ENCODE measurements around the gene CEP89.

CEP89 gene

GRCh38 chr19:32862741-32863140, 109.0 kb downstream of the CEP89 start:
- H2AFZ ChIP-seq (ENCODE audit: low read length): no peak overlapping the region
- H3K4me3 ChIP-seq (ENCODE audit: low read length, poor library complexity, severe bottlenecking): no peak overlapping the region
- TF ChIP-seq CTCF (conservative IDR thresholded peaks at IDR 0.05; ENCODE audit: low read length) (no peak), EZH2phosphoT487 (IDR thresholded peaks at IDR 0.05; ENCODE audit: borderline replicate concordance) (no peak)
- H3K9me3 ChIP-seq (ENCODE audit: insufficient read depth, low read depth, low read length): no peaks in the 10 kb centered on the region
- no peaks in the 10 kb centered on the region for H3K4me1 ChIP-seq (ENCODE audit: insufficient read depth, low read length, poor library complexity, severe bottlenecking)
- no peaks in the 10 kb centered on the region for H3K36me3 ChIP-seq (ENCODE audit: insufficient read depth, low read length)
- H4K20me1 ChIP-seq (ENCODE audit: insufficient read depth, low read length, poor library complexity, severe bottlenecking): no peaks in the 10 kb centered on the region
- H3K9ac ChIP-seq (ENCODE audit: low read depth, low read length, poor library complexity, severe bottlenecking): no peak overlapping the region
- H3K79me2 ChIP-seq (ENCODE audit: insufficient read depth, low read length): no peaks in the 10 kb centered on the region
- H3F3A ChIP-seq (ENCODE audit: low read depth): no peaks in the 10 kb centered on the region
- no peak overlapping the region for H3K4me2 ChIP-seq (ENCODE audit: low read depth, low read length, poor library complexity, severe bottlenecking)
- no peaks in the 10 kb centered on the region for H3K27me3 ChIP-seq (ENCODE audit: insufficient read depth, low read length, poor library complexity, severe bottlenecking)
- no peaks in the 10 kb centered on the region for H3K9me2 ChIP-seq (replicated peaks; ENCODE audit: low read depth, low read length)

GRCh38 chr19:32862173-32862572, 109.6 kb downstream of the CEP89 start:
- Histone ChIP-seq H3F3A (ENCODE audit: low read depth) (no peaks in the 10 kb centered on the region), H3K4me2 (ENCODE audit: low read depth, low read length, poor library complexity, severe bottlenecking) (no peak overlapping the region), H3K27me3 (ENCODE audit: insufficient read depth, low read length, poor library complexity, severe bottlenecking) (no peaks in the 10 kb centered on the region), H3K4me3 (ENCODE audit: low read length, poor library complexity, severe bottlenecking) (no peak overlapping the region), H4K20me1 (ENCODE audit: insufficient read depth, low read length, poor library complexity, severe bottlenecking) (no peaks in the 10 kb centered on the region), H3K36me3 (ENCODE audit: insufficient read depth, low read length) (no peaks in the 10 kb centered on the region), H3K4me1 (ENCODE audit: insufficient read depth, low read length, poor library complexity, severe bottlenecking) (no peaks in the 10 kb centered on the region), H3K9me2 (replicated peaks; ENCODE audit: low read depth, low read length) (no peaks in the 10 kb centered on the region), H3K79me2 (ENCODE audit: insufficient read depth, low read length) (no peaks in the 10 kb centered on the region), H2AFZ (ENCODE audit: low read length) (no peak overlapping the region), H3K9ac (ENCODE audit: low read depth, low read length, poor library complexity, severe bottlenecking) (no peak overlapping the region), H3K9me3 (ENCODE audit: insufficient read depth, low read depth, low read length) (no peaks in the 10 kb centered on the region)
- no peak for TF ChIP-seq EZH2phosphoT487 (IDR thresholded peaks at IDR 0.05; ENCODE audit: borderline replicate concordance)
- TF ChIP-seq CTCF (conservative IDR thresholded peaks at IDR 0.05; ENCODE audit: low read length): no peak

GRCh38 chr19:32861596-32861995, 110.2 kb downstream of the CEP89 start:
- H3K27me3 ChIP-seq (ENCODE audit: insufficient read depth, low read length, poor library complexity, severe bottlenecking): no peaks in the 10 kb centered on the region
- no peak overlapping the region for H2AFZ ChIP-seq (ENCODE audit: low read length)
- TF ChIP-seq CTCF (conservative IDR thresholded peaks at IDR 0.05; ENCODE audit: low read length) (no peak), EZH2phosphoT487 (IDR thresholded peaks at IDR 0.05; ENCODE audit: borderline replicate concordance) (no peak)
- no peaks in the 10 kb centered on the region for H3K9me3 ChIP-seq (ENCODE audit: insufficient read depth, low read depth, low read length)
- H3K4me3 ChIP-seq (ENCODE audit: low read length, poor library complexity, severe bottlenecking): no peak overlapping the region
- no peak overlapping the region for H3K9ac ChIP-seq (ENCODE audit: low read depth, low read length, poor library complexity, severe bottlenecking)
- H3K36me3 ChIP-seq (ENCODE audit: insufficient read depth, low read length): no peaks in the 10 kb centered on the region
- no peaks in the 10 kb centered on the region for H3K9me2 ChIP-seq (replicated peaks; ENCODE audit: low read depth, low read length)
- no peaks in the 10 kb centered on the region for H4K20me1 ChIP-seq (ENCODE audit: insufficient read depth, low read length, poor library complexity, severe bottlenecking)
- H3K79me2 ChIP-seq (ENCODE audit: insufficient read depth, low read length): no peaks in the 10 kb centered on the region
- H3K4me1 ChIP-seq (ENCODE audit: insufficient read depth, low read length, poor library complexity, severe bottlenecking): no peaks in the 10 kb centered on the region
- no peak overlapping the region for H3K4me2 ChIP-seq (ENCODE audit: low read depth, low read length, poor library complexity, severe bottlenecking)
- H3F3A ChIP-seq (ENCODE audit: low read depth): no peaks in the 10 kb centered on the region
